Measurements from ENCODE around the gene CLPSL1. TPM values are rescaled to one million over a fixed set of nuclear protein-coding genes. Genes with fewer than 3 reads are reported as not detected.

Gene CLPSL1
- polyA plus RNA-seq, 1 experiment = not detected

- Histone ChIP-seq H3K4me3 (ENCODE audit: low read depth, low read length) (no peak overlapping the region), H3K36me3 (ENCODE audit: control insufficient read depth, insufficient read depth, low read length) (no peaks in the 10 kb centered on the region), H3K27me3 (ENCODE audit: control insufficient read depth, insufficient read depth, low read length) (no peaks in the 10 kb centered on the region)
- TF ChIP-seq, protein P1, sequence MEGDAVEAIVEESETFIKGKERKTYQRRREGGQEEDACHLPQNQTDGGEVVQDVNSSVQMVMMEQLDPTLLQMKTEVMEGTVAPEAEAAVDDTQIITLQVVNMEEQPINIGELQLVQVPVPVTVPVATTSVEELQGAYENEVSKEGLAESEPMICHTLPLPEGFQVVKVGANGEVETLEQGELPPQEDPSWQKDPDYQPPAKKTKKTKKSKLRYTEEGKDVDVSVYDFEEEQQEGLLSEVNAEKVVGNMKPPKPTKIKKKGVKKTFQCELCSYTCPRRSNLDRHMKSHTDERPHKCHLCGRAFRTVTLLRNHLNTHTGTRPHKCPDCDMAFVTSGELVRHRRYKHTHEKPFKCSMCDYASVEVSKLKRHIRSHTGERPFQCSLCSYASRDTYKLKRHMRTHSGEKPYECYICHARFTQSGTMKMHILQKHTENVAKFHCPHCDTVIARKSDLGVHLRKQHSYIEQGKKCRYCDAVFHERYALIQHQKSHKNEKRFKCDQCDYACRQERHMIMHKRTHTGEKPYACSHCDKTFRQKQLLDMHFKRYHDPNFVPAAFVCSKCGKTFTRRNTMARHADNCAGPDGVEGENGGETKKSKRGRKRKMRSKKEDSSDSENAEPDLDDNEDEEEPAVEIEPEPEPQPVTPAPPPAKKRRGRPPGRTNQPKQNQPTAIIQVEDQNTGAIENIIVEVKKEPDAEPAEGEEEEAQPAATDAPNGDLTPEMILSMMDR (IDR thresholded peaks at IDR 0.05; ENCODE audit: insufficient read depth, low read depth, low read length) = no peak
- ChIA-PET POLR2A (no interaction called here), CTCF (interaction anchor here (1.0 kb wide), 1 partner anchor 11 kb away, joined by 3 read pairs; no protein-coding TSS in a partner anchor)
- no peak for DNase-seq (ENCODE audit: low read depth)
Observed at GRCh38 chr6:35817515-35817914, 36.7 kb downstream of the CLPSL1 start.

DNA sequence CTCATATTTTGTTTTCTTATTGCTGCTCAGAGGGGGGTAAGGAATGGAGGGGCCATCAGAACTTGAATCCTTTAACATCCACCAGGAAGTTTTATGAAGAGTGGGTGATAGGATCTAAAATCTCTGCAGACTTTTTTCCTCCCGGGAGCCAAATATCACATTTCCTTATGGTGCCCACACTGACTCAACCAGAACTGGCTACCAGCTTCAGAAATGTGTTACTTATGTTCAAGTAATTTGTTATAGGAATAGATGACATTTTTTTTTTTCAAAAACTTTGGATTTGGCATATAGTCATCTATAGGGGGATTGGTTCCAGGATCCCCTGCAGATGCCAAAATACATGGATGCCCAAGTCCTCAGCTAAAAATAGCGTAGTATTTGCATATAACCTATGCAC is 42.8 kb downstream of the CLPSL1 start:
- POLR2A ChIA-PET = no interaction called here
- CTCF ChIA-PET = interaction anchor here (0.6 kb wide), 1 partner anchor 18 kb away, joined by 5 read pairs; no protein-coding TSS in a partner anchor
- TF ChIP-seq, protein P1 (IDR thresholded peaks at IDR 0.05; ENCODE audit: insufficient read depth, low read depth, low read length) = no peak
- no peak for DNase-seq (ENCODE audit: low read depth)
- Histone ChIP-seq H3K27me3 (ENCODE audit: control insufficient read depth, insufficient read depth, low read length) (no peaks in the 10 kb centered on the region), H3K36me3 (ENCODE audit: control insufficient read depth, insufficient read depth, low read length) (no peaks in the 10 kb centered on the region), H3K4me3 (ENCODE audit: low read depth, low read length) (no peak overlapping the region)

DNA sequence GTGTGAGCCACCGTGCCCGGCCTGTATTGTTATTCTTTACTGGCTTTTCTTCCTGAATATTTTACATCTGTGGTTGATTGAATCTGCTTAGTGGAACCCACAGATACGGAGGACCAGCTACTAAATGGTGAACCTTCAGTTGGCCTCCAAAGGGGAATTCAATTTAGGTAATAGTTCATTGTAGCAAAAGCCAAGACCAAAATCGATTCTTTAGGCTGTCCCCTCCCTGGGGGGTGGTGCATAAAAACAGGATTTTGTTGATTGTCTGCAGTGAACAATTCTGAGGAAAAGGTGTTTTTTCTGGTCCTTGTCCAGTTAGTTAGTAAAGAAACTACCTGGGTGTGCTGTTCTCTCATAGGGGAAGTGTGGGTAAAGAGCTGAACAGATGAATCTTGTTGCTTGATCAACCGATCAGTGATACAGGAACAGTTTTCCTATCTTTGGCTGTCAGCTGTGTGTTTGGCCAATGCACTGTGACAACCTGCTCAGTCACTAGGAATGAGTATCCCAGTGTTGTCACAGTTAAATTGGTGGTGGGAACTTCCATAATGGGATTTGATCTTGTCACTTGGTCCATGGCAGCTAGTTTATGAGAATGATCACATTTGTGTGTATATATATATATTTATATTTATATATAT is 43.9 kb downstream of the CLPSL1 start:
- POLR2A ChIA-PET = no interaction called here
- CTCF ChIA-PET = no interaction called here
- TF ChIP-seq, protein P1 (IDR thresholded peaks at IDR 0.05; ENCODE audit: insufficient read depth, low read depth, low read length) = no peak
- H3K36me3 ChIP-seq (ENCODE audit: control insufficient read depth, insufficient read depth, low read length) = no peaks in the 10 kb centered on the region
- DNase-seq (ENCODE audit: low read depth) = no peak
- H3K4me3 ChIP-seq (ENCODE audit: low read depth, low read length) = no peak overlapping the region
- H3K27me3 ChIP-seq (ENCODE audit: control insufficient read depth, insufficient read depth, low read length) = no peaks in the 10 kb centered on the region

DNA sequence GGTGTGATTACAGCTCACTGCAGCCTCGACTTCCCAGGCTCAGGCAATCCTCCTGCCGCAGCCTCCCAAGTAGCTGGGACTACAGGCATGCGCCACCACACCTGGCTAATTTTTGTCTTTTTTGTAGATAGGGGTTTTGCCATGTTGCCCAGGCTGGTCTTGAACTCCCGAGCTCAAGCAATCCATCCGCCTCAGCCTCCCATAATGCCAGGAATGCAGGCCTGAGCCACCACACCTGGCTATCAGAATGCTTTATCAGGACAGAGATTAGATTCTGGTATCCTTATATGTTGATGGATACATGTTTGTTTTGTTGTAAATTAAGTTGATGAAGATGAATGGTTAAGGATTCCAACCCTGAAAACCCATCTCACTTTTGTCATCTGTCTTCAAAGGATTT is 48.5 kb downstream of the CLPSL1 start:
- POLR2A ChIA-PET = no interaction called here
- no peak for DNase-seq (ENCODE audit: low read depth)
- H3K36me3 ChIP-seq (ENCODE audit: control insufficient read depth, insufficient read depth, low read length) = no peaks in the 10 kb centered on the region
- TF ChIP-seq, protein P1 (IDR thresholded peaks at IDR 0.05; ENCODE audit: insufficient read depth, low read depth, low read length) = no peak
- no peak overlapping the region for H3K4me3 ChIP-seq (ENCODE audit: low read depth, low read length)
- H3K27me3 ChIP-seq (ENCODE audit: control insufficient read depth, insufficient read depth, low read length) = no peaks in the 10 kb centered on the region
- CTCF ChIA-PET = no interaction called here

DNA sequence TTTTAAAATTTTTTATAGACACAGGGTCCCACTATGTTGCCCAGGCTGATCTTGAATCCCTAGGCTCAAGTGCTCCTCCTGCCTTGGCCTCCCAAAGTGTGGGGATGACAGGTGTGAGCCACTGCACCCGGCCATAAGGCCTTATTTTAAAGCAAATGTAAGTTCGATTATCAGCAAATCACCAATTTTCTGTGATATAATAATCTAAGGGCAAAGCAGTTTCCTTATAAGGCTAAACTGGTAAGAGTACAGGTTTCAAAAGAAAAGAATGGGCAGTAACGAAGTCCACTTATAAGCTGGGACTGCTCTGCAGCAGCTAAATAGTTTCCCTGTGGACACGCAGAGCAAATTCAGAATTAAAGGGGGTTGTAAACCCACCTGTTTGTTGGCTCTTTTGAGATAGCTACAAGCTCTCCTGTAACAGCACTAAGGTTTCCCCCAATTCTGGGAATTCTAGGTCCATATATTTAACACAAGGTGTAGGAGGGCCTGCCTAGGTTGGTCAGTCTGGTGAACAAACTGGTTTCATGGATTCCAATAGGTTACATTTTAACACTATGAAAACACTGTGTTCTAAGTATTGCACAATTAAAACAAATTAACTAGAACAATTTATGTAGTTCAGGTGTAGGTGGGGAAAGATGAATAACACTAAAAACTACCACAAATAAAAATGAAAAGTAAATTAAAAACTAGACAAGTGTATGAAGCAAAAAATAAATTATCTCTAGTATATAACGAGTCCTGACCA is 50.6 kb downstream of the CLPSL1 start:
- ChIA-PET CTCF (no interaction called here), POLR2A (no interaction called here)
- peaks cover 2% of the 10 kb centered on the region for H3K36me3 ChIP-seq (ENCODE audit: control insufficient read depth, insufficient read depth, low read length)

More for the DNA sequence above, 50.6 kb downstream of the CLPSL1 start:
- no peak for DNase-seq (ENCODE audit: low read depth)
- TF ChIP-seq, protein P1 (IDR thresholded peaks at IDR 0.05; ENCODE audit: insufficient read depth, low read depth, low read length) = no peak
- Histone ChIP-seq H3K4me3 (ENCODE audit: low read depth, low read length) (no peak overlapping the region), H3K27me3 (ENCODE audit: control insufficient read depth, insufficient read depth, low read length) (no peaks in the 10 kb centered on the region)

Measured in BJ (cell line).